NCI-H460 (cell line): ENCODE results near the gene SH3GLB2. TPM values are rescaled to one million over a fixed set of nuclear protein-coding genes. Genes with fewer than 3 reads are reported as not detected.

Experiments used
- DNase-seq: peaks from one replicate; pipeline ENCODE4 v3.0.0-alpha.2; 2016; ENCODE audit warnings: low read depth; ENCODE audit errors: extremely low read depth
- polyA plus RNA-seq: library from polyadenylated mRNA; depleted of rRNA; stranded (reverse); fragments of >200 nt; gene quantifications from 2 replicates; pipeline ENCODE4 v1.2.3, GENCODE V29; 2014; cell fraction: nucleus; rRNA removed
- total RNA-seq: library from RNA; depleted of rRNA; stranded (reverse); fragments of >200 nt; shearing (Covaris generic); gene quantifications from 2 replicates; pipeline ENCODE4 v1.2.3, GENCODE V29; 2014; rRNA removed

SH3GLB2 gene
- total RNA-seq = 26.9 and 28.9 TPM in 2 replicates
- polyA plus RNA-seq = 323 and 416 TPM in 2 replicates

DNA sequence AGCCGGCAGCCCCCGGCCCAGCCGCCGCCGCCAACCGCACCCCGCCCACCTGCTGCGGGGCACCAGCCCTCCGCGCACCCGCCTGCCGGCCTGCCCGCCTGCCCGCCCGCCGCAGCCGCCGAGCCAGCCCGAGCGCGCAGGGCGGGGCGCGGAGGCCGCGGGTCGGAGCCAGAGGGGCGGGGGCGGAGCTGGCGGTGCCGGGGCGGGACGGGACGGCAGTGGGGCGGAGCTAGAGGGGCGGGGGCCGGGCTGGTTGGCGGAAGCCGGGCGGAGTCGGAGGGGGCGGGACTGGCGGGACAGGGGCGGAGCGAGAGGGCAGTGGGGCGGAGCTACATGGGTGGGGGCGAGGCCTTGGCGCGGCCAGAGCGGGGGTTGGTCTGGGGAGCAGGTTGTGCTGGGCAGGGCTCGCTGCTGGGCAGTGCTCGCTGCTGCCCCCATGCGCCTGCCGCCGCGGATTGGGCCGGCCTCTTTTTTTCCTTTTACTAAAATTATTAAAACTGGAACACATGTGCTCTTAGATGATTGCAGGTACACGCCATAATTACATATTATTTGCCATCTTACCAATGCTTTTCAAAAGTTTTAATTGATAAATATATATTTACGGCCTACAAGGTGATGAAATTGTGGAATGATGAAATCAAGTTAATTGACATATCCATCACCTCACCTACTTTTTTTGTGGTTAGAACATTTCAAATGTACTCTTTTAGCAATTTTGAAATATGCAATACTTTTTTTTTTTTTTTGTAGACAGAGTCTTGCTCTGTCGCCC is at the start of gene SH3GLB2:
Gene SH3GLB2, minus strand, starts transcription at position 140 of the 775 bp plus-strand sequence. CDS start 177 bp downstream, outside the sequence.
- peak; percentile 92 for DNase-seq

GRCh38 chr9:129077236-129077635 is 49.1 kb upstream of the SH3GLB2 start:
- no peak for DNase-seq

GRCh38 chr9:129076640-129077037 is 48.5 kb upstream of the SH3GLB2 start:
- no peak for DNase-seq

GRCh38 chr9:129075996-129076639 is 48.0 kb upstream of the SH3GLB2 start:
- no peak for DNase-seq

DNA sequence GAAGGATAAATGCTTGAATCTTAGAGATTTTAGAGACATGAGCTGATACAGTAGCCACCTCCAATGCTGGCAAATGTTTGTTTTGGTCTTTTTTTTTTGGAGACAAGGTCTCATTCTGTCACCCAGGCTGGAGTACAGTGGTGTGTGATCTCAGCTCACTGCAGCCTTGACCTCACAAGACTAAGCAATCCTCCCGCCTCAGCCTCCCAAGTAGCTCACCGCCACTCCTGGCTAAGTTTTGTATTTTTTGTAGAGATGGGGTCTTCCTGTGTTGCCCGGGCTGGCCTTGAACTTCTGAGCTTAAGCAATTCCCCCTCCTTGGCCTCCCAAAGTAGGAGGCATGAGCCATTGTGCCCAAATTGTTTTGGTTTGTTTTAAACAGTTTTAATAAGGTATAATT is 46.0 kb upstream of the SH3GLB2 start:
- DNase-seq = no peak

- DNase-seq = no peak
These were observed 45.3 kb upstream of the SH3GLB2 start for GRCh38 chr9:129073404-129073803.

DNA sequence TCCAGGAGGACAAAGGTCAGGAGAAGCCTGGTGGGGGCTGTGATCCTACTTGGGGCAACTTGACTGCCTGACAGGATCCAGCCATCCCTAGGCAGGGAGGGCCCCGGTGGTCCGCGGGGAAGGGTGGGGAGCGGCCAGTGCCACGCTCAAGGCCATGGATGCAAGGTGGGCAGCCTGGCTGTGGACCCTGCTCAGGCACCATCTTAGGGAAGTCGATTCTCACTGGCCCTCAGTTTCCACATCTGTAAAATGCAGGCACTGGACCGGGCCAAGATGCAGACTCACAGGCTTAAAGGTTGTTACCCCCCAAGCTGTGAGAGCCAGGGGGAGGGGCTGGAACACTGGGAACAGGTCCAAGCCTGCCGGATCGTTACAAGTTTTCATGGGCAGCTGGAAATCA is 44.0 kb upstream of the SH3GLB2 start:
- no peak for DNase-seq

GRCh38 chr9:129071526-129072126 is 43.5 kb upstream of the SH3GLB2 start:
- DNase-seq = no peak

GRCh38 chr9:129070696-129071525 is 42.8 kb upstream of the SH3GLB2 start:
- DNase-seq = no peak

- DNase-seq = no peak
These were observed 41.9 kb upstream of the SH3GLB2 start for GRCh38 chr9:129069862-129070641.

DNA sequence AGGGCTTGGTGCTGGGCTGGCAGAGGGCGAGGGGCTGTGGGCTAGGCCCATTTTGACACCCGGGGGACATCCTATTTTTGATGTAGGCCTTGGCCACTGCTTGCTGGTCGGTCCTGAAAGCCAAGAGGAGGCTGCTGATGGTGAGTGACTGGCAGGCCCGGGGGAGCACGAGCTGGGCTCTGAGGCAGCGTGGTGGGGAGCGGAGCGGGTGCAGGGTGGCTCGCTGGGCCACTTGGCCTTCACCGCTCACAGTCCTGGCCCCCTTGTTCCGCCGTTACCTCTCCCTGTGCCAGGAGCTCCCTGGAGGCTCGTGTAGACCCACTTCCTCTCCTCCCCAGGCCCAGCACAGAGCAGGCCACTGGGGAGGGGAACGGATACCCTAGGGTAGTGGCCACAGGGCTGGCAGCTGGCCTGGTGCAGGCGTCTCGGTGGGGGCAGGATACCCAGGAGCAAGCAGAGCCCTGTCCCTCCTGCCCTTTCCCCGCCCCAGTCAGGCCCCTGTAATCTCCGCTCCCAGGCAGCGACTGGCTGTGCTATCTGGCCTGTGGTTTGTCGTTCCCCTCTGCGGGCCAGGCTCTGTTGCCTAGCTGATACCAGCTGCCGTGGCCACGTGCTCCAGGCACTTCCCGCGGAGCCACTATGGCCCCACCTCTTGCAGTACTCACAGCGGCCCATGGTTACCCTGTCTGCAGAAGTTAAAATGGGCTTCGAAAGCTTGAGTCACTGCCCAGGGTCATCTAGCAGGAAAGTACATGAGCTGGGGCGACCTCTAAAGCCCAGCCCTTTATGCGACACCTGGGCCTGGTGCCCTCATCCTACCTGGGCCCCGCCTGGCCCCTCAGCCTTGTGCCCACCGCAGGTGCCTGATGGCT is 41.1 kb upstream of the SH3GLB2 start:
- no peak for DNase-seq

DNA sequence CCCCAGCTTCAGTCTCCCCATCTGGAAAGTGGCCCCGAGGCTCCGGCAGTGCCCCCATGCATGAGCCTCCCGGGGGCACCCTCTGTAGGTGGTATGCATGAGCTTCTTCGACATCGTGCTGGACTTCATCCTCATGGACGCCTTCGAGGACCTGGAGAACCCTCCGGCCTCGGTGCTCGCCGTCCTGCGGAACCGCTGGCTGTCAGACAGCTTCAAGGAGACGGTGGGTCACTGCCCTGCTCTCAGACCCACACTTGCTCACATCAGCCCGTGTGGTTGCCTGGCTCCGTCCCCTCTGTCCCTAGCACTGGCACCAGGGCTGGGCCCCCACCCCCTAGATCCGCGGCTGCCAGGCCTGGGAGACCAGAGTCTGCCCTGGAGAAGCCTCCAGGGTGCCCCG is 40.0 kb upstream of the SH3GLB2 start:
- no peak for DNase-seq

DNA sequence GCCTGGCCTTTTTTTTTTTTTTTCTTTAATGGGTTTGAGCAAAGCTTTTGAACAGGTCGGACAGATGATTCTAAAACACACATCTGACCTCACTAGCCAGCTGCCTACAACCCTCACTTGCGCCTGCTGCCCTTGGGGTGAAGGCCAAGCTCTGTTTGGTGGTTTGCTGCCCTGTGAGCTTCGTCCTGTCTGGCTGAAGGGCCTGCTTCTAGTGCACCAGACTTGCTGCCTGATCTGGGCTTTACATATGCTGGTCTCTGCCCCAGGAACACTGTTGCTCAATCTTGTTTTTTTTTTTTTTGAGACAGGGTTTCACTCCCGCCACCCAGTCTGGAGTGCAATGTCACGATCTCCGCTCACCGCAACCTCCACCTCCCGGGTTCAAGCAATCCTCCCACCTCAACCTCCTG is 36.4 kb upstream of the SH3GLB2 start:
- no peak for DNase-seq

DNA sequence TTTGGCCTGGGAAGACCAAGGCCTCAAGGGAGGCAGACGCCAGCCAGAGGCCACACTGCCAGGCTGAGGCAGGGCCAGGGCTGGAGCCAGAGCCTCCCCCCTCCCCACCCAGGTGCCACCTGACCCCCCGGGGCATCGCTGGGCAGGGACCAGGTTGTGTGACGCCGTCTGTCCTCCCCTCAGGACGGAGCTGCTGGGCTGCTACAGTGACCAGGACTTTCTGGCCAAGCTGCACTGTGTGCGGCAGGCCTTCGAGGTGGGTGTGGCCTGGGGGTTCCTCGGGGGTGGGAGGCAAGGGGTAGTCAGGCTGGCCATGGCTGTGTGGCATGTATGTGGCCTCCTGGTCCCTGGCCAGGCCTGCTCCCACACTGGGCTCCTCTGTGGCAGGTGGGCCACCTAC is 34.9 kb upstream of the SH3GLB2 start:
- no peak for DNase-seq

- DNase-seq = no peak
These were observed 32.9 kb upstream of the SH3GLB2 start for GRCh38 chr9:129060991-129061390.

GRCh38 chr9:129059796-129060785 is 32.0 kb upstream of the SH3GLB2 start:
- DNase-seq = no peak

DNA sequence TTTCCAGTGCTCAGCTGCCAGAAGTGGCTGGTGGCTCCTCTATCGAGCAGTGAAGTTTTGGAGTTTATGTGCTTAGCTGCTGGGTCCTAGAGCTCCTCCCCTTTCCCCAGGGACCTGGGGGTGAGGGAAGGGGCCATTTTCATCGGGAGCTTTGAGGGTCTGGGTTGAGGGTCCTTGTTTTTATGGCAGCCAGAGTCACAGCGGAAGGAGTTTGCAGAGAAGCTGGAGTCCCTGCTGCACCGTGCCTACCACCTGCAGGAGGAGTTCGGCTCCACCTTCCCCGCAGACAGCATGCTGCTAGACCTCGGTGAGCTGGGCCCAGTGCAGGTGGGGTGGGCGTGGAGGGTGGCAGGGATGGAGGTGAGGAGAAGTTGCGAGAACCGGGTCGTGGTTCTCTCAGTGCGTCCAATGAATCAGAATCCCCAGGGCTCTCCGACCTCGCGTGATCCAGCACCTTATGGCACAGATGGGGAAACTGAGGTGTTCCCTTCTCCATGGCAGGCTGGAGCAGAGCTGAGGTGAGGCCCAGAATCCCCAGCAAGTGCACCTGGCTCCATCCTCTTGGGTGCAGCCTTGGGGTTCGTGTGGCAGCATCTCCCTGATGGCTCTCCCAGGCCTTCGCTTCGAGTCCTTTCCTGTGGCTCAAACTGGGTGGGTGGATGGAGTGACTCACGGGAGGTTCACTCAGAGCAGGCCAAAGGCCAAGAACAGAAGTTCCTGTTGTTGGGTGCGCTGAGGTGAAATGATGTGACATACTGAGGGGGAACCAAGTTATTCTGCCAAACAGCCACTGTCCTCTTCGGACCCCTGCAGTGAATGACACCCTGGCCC is 31.0 kb upstream of the SH3GLB2 start:
- DNase-seq = no peak
